ENCODE measurements around the gene EIF5.

- TF ChIP-seq EZH2 (IDR thresholded peaks at IDR 0.05; ENCODE audit: low read depth, unreplicated experiment) (no peak), REST (IDR thresholded peaks at IDR 0.05; ENCODE audit: unreplicated experiment) (no peak), CTCF (conservative IDR thresholded peaks at IDR 0.05; ENCODE audit: low read depth in 2 of 2) (no peak), POLR2AphosphoS5 (IDR thresholded peaks at IDR 0.05; ENCODE audit: low read depth) (no peak), NANOG (IDR thresholded peaks at IDR 0.05; ENCODE audit: borderline replicate concordance) (no peak), CREB1 (CRISPR knock-in tag; IDR thresholded peaks at IDR 0.05; ENCODE audit: low read depth) (no peak), EZH2phosphoT487 (IDR thresholded peaks at IDR 0.05; ENCODE audit: unreplicated experiment) (no peak), JUNB (IDR thresholded peaks at IDR 0.05; ENCODE audit: unreplicated experiment) (no peak), ZNF114 (CRISPR knock-in tag; IDR thresholded peaks at IDR 0.05) (no peak), ZNF331 (CRISPR knock-in tag; IDR thresholded peaks at IDR 0.05; ENCODE audit: low read depth) (no peak), STAT1 (IDR thresholded peaks at IDR 0.05; ENCODE audit: unreplicated experiment) (no peak)
- TF ChIP-seq, protein P1, sequence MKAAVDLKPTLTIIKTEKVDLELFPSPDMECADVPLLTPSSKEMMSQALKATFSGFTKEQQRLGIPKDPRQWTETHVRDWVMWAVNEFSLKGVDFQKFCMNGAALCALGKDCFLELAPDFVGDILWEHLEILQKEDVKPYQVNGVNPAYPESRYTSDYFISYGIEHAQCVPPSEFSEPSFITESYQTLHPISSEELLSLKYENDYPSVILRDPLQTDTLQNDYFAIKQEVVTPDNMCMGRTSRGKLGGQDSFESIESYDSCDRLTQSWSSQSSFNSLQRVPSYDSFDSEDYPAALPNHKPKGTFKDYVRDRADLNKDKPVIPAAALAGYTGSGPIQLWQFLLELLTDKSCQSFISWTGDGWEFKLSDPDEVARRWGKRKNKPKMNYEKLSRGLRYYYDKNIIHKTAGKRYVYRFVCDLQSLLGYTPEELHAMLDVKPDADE (IDR thresholded peaks at IDR 0.05), result no peak
Measured at GRCh38 chr14:103302966-103303365, 31.1 kb upstream of the EIF5 start.
